SK-MEL-5 (cell line): ENCODE measurements around the gene GLT1D1. TPM values are rescaled to one million over a fixed set of nuclear protein-coding genes. Genes with fewer than 3 reads are reported as not detected.

Experiments used
- DNase-seq: peaks from one replicate; pipeline ENCODE4 v3.0.0-alpha.2; 2016; ENCODE audit warnings: low read depth, low spot score
- in situ Hi-C: cut with HindIII; loops from 2 replicates; pipeline ENCODE4 v1.10.0; 2016; ENCODE audit warnings: low sequenced_read_pairs, high pct_unique_total_duplicates, low pct_unique_long_range_greater_than_20kb
- total RNA-seq: library from RNA; depleted of rRNA; stranded (reverse); fragments of >200 nt; shearing (Covaris generic); gene quantifications from 2 replicates; pipeline ENCODE4 v1.2.3, GENCODE V29; 2014

GLT1D1 gene
- total RNA-seq, 1 experiment from 2014 or later, result 0.05 TPM

- no peak for DNase-seq
- in situ Hi-C loops, result no loop called here
These were observed 19.0 kb downstream of the GLT1D1 start for GRCh38 chr12:128872303-128872702.

- DNase-seq, result no peak
- in situ Hi-C loops, result no loop called here
These were observed 23.3 kb downstream of the GLT1D1 start for GRCh38 chr12:128876559-128876958.

DNA sequence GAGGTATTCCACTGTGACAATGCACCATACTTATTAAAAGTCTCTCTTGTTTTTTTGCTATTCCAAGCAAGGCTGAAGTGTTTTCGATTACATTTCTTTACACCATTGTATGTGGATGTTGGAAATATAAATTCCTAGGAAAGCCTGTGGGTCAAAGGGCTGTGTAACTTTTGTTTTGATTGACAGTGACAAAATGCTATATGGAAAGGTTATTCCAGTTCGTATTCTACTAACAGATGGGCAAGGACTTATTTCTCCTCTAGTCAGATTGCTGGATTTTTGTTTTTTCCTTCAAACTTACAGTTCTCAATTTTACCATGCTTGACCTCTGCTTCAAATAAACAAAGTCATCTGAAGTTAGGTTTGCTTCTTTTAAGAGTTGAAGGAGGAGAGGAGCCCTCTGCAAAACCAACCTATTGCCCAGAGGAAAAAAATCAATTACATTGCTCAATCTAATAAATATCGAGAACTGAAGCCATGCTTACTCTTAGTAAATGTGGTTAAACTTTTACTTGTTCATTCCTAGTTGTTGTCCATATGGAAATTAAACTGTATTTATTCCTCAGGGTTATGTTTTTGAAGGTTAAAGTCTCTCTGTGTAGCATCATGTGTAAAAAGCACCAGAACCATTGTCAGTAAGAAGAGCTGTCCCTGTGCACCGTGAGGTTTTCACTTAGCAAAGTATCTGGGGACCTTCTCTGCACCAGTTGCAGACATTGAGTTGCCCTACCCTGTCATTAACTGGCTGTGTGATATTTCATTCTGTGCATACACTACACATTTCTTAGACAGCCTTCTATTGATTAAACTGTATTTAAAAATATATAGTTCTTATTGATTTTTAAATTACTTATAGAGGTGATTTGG lies 26.9 kb downstream of the GLT1D1 start:
- in situ Hi-C loops, result no loop called here
- DNase-seq, result no peak

GRCh38 chr12:128891856-128892255 lies 38.6 kb downstream of the GLT1D1 start:
- in situ Hi-C loops, result no loop called here

DNA sequence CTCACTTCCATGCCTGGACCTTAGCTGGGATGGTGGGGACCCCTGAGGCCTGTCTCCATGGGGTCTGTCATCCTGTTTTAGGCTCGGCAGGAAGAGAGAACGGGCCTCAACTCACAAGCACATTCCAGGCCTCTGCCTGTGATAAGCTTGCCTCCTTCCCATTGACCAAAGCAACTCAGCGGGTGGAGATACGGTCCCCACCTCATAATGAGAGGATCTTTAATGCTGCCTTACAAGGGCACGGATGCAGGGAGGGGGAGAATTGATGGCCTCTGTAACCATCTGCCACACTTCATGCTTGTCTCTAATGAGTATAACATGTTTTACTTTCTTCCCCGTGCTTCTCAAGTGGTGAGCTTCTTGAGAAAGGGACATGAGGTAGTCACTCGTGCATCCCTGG lies 50.0 kb downstream of the GLT1D1 start:
- in situ Hi-C loops, result no loop called here
- DNase-seq, result no peak

More at GRCh38 chr12:128891856-128892255, 38.6 kb downstream of the GLT1D1 start:
- DNase-seq, result no peak

GRCh38 chr12:128905003-128905544 lies 51.8 kb downstream of the GLT1D1 start:
- no peak for DNase-seq
- in situ Hi-C loops, result no loop called here

DNA sequence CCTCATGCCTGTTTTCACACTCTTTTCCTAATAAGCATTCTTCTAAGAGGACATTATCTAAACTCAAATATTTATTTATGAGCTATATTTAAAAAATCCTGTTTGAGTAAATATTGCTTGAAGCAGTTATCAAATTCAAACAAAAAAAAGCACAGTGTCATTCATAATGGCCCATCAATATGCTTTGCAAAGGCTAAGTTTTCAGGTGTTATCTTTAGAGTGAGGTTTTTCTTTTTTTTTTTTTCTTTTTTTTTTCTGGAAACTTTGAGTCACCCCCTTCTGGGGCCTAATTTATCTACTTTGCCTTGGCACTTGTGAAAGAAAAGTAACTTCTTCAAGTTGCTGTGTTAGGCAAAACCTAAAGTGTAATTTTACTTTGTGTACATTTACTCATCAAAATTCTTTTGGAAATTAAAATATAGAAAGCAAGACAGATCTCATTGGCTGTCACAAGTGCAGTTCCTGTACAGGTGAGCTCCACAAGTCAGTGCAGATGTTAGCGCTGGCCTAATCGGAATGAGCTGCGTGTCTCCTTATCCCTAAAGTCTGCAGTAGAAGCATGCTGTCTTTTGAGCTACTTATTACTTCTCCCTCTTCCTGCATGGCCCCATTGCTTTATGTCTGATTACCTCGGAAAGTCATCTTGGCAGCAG lies 53.3 kb downstream of the GLT1D1 start:
- DNase-seq, result no peak
- in situ Hi-C loops, result no loop called here

DNA sequence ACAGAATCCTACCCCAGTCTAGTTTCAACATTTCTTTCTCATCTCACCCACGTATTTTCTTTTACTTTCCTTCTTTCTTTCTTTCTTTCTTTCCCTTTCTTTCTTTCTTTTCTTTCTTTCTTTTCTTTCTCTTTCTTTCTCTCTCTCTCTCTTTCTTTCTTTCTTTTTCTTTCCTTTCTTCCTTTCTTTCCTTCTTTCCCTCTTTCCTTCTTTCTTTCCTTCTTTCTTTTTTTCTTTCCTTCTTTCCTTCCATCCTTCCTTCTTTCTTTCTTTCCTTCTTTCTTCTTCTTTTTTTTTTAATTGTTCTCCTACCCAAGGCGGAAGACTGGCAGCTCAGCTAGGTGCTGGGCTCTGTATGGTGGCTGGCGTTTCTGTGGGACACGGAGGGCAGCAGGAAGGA lies 55.0 kb downstream of the GLT1D1 start:
- in situ Hi-C loops, result no loop called here
- DNase-seq, result no peak

GRCh38 chr12:128909653-128910052 lies 56.4 kb downstream of the GLT1D1 start:
- in situ Hi-C loops, result no loop called here
- no peak for DNase-seq

- in situ Hi-C loops, result no loop called here
- no peak for DNase-seq
These were observed 57.4 kb downstream of the GLT1D1 start for GRCh38 chr12:128910629-128911028.

DNA sequence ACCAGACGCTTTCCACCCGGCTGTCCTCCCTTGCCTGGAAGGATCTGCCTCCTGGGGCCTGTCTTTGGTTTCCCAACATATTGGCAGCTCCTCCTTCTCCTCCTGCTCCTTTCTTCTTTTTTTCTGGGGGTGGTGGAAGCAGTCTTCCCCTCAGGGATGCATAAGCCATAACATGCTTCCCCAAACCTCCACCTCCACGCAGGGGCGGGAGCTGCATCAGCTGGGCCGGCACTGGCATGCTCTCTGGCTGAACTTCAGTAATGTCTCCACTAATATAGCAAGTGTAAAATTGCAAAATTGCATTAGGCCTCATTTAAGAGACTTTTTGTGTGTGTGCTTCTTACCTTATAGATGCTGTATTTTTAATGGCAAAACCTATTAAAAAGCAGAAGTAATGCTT lies 58.6 kb downstream of the GLT1D1 start:
- in situ Hi-C loops, result no loop called here
- DNase-seq, result no peak

DNA sequence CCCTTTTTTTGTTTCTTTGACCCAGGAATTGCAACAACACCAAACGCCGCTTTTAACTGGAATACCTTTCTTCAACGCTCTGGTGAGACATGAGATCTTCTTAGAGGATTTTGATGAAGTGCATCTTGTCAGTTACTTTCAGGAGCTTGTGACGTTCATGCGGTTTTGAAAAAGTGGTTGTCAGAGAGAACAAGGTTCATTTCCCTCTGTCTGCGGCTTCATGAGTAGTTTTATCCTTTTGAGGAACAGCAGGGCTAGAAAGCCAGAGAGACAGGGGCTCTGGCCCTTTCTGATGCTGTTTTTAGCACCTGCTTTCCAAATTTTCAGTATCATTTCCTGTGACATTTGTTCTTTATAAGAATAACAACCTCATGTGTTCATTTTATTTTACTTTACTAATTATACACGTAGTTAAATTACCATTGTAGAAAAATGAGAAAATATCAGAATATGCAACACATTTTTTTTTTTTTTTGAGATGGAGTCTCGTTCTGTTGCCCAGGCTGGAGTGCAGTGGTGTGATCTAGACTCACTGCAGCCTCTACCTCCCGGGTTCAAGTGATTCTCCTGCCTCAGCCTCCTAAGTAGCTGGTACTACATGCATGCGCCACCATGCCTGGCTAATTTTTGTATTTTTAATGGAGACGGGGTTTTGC lies 61.8 kb downstream of the GLT1D1 start:
- in situ Hi-C loops, result no loop called here
- peak; percentile 41 for DNase-seq

GRCh38 chr12:128916425-128916824 lies 63.1 kb downstream of the GLT1D1 start:
- DNase-seq, result no peak
- in situ Hi-C loops, result no loop called here

DNA sequence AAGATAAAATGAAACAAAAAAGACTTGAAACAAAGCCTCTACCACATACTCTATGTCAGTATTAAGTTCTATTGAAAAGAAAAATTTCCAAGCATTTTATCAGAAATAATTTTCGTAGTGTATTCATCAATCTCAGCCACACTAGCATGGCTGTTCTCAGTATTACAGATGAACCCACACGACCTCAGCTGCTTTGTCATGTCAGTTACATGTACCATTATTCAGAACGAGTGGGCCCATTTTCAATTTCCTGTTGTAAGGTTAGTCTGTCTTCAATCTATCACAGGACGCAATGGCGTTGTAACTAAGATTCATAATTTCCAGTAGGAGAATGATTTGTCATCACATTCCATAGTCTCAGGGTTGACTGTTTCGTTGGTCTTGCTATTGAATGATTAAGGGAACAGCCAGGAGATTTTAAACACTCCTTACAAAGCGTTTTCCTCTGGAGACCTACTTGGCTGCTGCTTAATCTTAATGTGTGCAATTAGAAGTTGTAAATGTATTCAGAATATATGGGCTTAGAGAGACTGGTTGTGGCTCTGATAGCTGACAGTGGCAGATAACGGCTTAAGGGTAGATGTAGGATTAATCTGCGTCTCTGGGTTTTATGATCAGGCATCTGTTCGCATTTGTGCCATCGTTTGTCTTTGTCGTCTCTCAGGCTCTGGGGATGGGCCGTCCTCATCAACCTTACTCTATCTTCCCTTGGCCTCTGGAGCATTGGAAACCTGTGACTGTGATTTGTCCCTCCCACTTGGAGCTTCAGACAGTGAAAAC lies 65.4 kb downstream of the GLT1D1 start:
- DNase-seq, result no peak
- in situ Hi-C loops, result no loop called here

GRCh38 chr12:128920468-128920867 lies 67.2 kb downstream of the GLT1D1 start:
- in situ Hi-C loops, result no loop called here
- DNase-seq, result no peak

DNA sequence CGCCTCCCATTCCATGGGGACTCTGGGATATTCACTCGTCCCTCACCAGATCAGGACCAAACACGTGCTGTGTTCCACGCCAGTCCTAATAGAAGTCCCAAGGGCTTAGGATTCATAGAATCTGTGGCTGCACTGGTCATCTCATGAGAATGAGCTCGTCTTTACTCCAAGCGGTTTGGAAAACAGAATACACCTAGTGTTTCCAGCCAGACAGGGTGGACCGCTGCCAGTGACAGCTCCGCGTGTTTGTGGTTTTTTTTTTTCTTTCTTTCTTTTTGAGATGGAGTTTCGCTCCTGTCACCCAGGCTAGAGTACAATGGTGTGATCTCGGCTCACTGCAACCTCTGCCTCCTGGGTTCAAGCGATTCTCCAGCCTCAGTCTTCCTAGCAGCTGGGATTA lies 75.1 kb downstream of the GLT1D1 start:
- peak; percentile 19 for DNase-seq
- in situ Hi-C loops, result no loop called here

- in situ Hi-C loops, result no loop called here
- no peak for DNase-seq
These were observed 75.8 kb downstream of the GLT1D1 start for GRCh38 chr12:128929057-128929456.

GRCh38 chr12:128930606-128931005 lies 77.3 kb downstream of the GLT1D1 start:
- no peak for DNase-seq
- in situ Hi-C loops, result no loop called here
